ENCODE measurements around the gene DISC1. TPM values are rescaled to one million over a fixed set of nuclear protein-coding genes. Genes with fewer than 3 reads are reported as not detected.
A peak's percentile ranks its signal among the peaks of the same experiment; 100 is the strongest.
"Not testable (repeated sequence)": the region's sequence is repeated elsewhere in the genome, so short reads cannot be mapped to it uniquely, and the experiment has no call there.

DISC1 gene
- polyA plus RNA-seq, 3 donors, result 5.5 to 14.7 (median 5.8) TPM

DNA sequence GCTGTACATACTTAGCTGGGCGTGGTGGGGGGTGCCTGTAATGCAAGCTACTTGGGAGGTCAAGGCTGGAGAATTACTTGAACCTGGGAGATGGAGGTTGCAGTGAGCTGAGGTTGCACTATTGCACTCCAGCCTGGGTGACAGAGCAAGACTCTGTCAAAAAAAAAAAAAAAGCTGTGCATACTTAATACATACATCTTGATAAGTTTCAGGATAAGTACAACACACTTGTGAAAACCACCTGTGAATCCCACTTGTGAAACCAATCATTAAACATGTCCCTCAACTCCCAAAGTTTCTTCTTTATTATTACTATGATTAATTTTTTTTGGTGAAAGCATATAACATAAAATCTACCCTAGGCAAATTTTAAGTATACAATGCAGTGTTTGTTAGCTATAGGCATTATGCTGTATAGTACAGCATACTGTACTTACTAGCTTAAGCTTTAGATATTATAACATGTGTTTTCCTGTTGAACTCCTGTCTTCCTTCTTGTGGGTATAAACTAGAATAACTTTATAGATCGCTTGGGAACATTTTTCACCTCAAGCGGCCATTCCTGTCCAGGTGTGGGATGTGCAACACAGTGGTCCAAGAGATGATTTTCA is 41.4 kb downstream of the DISC1 start:
- TF ChIP-seq, protein P1, sequence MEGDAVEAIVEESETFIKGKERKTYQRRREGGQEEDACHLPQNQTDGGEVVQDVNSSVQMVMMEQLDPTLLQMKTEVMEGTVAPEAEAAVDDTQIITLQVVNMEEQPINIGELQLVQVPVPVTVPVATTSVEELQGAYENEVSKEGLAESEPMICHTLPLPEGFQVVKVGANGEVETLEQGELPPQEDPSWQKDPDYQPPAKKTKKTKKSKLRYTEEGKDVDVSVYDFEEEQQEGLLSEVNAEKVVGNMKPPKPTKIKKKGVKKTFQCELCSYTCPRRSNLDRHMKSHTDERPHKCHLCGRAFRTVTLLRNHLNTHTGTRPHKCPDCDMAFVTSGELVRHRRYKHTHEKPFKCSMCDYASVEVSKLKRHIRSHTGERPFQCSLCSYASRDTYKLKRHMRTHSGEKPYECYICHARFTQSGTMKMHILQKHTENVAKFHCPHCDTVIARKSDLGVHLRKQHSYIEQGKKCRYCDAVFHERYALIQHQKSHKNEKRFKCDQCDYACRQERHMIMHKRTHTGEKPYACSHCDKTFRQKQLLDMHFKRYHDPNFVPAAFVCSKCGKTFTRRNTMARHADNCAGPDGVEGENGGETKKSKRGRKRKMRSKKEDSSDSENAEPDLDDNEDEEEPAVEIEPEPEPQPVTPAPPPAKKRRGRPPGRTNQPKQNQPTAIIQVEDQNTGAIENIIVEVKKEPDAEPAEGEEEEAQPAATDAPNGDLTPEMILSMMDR (IDR thresholded peaks at IDR 0.05), result no peak
- no CpG with 5 or more reads among the region's 3 CpGs for WGBS (ENCODE audit: insufficient coverage)

DNA sequence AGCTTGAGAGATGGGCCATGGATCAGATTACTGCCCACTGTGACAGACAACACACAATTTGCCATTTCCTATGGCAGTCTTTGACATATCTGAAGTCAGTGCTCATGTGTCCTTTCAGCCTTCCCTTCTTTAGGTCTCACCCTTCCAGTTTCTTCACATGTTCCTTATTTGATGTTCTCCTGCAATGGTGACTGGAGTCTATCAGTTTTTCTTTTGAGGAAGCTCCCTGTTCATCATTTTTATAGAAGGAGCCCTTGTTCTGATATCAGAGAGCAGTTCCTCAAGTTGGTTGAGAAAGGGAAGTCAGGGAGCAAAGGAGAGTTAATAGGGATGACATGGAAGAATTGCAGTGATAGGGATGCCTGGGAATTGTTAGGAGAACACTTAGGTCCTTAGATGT is 42.2 kb downstream of the DISC1 start:
- peaks cover 0 to 2% (median 0%) of the 10 kb centered on the region in 3 donors for H3K27me3 Mint-ChIP-seq (ENCODE audit: low read depth in 3 of 3)
- peak overlapping the region in 1 of 7 donors; percentile 1 for H3K27ac Mint-ChIP-seq
- H4K20me1 ChIP-seq (ENCODE audit: insufficient read depth, low read length), result peaks cover 90% of the 10 kb centered on the region

More for the DNA sequence above, 41.4 kb downstream of the DISC1 start:
- no peak for DNase-seq
- Histone ChIP-seq H3K4me1 (ENCODE audit: control insufficient read depth in 1 of 2, insufficient read depth in 2 of 2, low read length in 2 of 2) (peaks cover 47 to 59% of the 10 kb centered on the region in 2 donors), H2AFZ (ENCODE audit: insufficient read depth, low read depth, low read length, poor library complexity, severe bottlenecking) (no peak overlapping the region), H3K9ac (ENCODE audit: insufficient read depth, low read length, poor library complexity, severe bottlenecking) (no peak overlapping the region), H4K20me1 (ENCODE audit: insufficient read depth, low read length) (peaks cover 88% of the 10 kb centered on the region), H3K9me3 (replicated peaks in 1 of 2; ENCODE audit: control insufficient read depth in 1 of 2, insufficient read depth in 1 of 2, low read length in 2 of 2) (no peaks in the 10 kb centered on the region), H3K79me2 (ENCODE audit: insufficient read depth, low read length) (peaks cover 87% of the 10 kb centered on the region), H3K4me3 (replicated peaks in 1 of 3; ENCODE audit: low read depth in 2 of 3, low read length in 3 of 3) (no peak overlapping the region), H3K27ac (ENCODE audit: low read depth in 1 of 2, low read length in 2 of 2) (no peak overlapping the region), H3K36me3 (replicated peaks in 1 of 2; ENCODE audit: control insufficient read depth in 1 of 2, insufficient read depth in 2 of 2, low read length in 2 of 2) (peaks cover 0 to 3% of the 10 kb centered on the region in 2 donors), H3K27me3 (ENCODE audit: control insufficient read depth in 2 of 2, insufficient read depth in 2 of 2, low read length in 2 of 2) (no peaks in the 10 kb centered on the region), H3K4me2 (replicated peaks; ENCODE audit: extremely low read depth, low read length, poor library complexity, severe bottlenecking) (no peak overlapping the region)
- H3K4me1 Mint-ChIP-seq, result peaks cover 54% of the 10 kb centered on the region
- H3K27me3 Mint-ChIP-seq (ENCODE audit: low read depth in 3 of 3), result peaks cover 0 to 2% (median 0%) of the 10 kb centered on the region in 3 donors
- peak overlapping the region in 1 of 7 donors; percentile 15 for H3K27ac Mint-ChIP-seq
- peaks cover 2 to 9% of the 10 kb centered on the region in 2 donors for H3K36me3 Mint-ChIP-seq
- no peak overlapping the region for H3K4me3 Mint-ChIP-seq
- H3K9me3 Mint-ChIP-seq, result peaks cover 0 to 5% (median 3%) of the 10 kb centered on the region in 7 donors
- intact Hi-C loops (cut with micrococcal nuclease), result loop anchor here in 1 of 2 donors (10.0 kb wide), 1 partner anchor 117 kb away; no protein-coding TSS in a partner anchor

GRCh38 chr1:231669864-231670621 is 43.5 kb downstream of the DISC1 start:
- H3K9me3 ChIP-seq (replicated peaks in 1 of 2; ENCODE audit: control insufficient read depth in 1 of 2, insufficient read depth in 1 of 2, low read length in 2 of 2); H3K27me3 Mint-ChIP-seq (ENCODE audit: low read depth in 3 of 3): not testable (repeated sequence)

More for the DNA sequence above, 42.2 kb downstream of the DISC1 start:
- TF ChIP-seq, protein P1 (IDR thresholded peaks at IDR 0.05), result no peak
- intact Hi-C loops (cut with micrococcal nuclease), result loop anchor here in 1 of 2 donors (10.0 kb wide), 1 partner anchor 116 kb away; no protein-coding TSS in a partner anchor
- H3K4me1 ChIP-seq (ENCODE audit: control insufficient read depth in 1 of 2, insufficient read depth in 2 of 2, low read length in 2 of 2), result peaks cover 39 to 51% of the 10 kb centered on the region in 2 donors
- H2AFZ ChIP-seq (ENCODE audit: insufficient read depth, low read depth, low read length, poor library complexity, severe bottlenecking), result no peak overlapping the region
- H3K4me2 ChIP-seq (replicated peaks; ENCODE audit: extremely low read depth, low read length, poor library complexity, severe bottlenecking), result no peak overlapping the region
- peak overlapping the region in 1 of 2 donors; percentile 37 for H3K27ac ChIP-seq (ENCODE audit: low read depth in 1 of 2, low read length in 2 of 2)
- Mint-ChIP-seq H3K4me3 (no peak overlapping the region), H3K9me3 (peaks cover 0 to 5% (median 3%) of the 10 kb centered on the region in 7 donors), H3K36me3 (peaks cover 2 to 9% of the 10 kb centered on the region in 2 donors), H3K4me1 (peaks cover 47% of the 10 kb centered on the region)
- no peak overlapping the region for H3K9ac ChIP-seq (ENCODE audit: insufficient read depth, low read length, poor library complexity, severe bottlenecking)
- no peaks in the 10 kb centered on the region for H3K27me3 ChIP-seq (ENCODE audit: control insufficient read depth in 2 of 2, insufficient read depth in 2 of 2, low read length in 2 of 2)
- H3K4me3 ChIP-seq (replicated peaks in 1 of 3; ENCODE audit: low read depth in 2 of 3, low read length in 3 of 3), result no peak overlapping the region
- peaks cover 87% of the 10 kb centered on the region for H3K79me2 ChIP-seq (ENCODE audit: insufficient read depth, low read length)
- DNase-seq, result peak in 1 of 3 donors; percentile 9
- peaks cover 0 to 4% of the 10 kb centered on the region in 2 donors for H3K36me3 ChIP-seq (replicated peaks in 1 of 2; ENCODE audit: control insufficient read depth in 1 of 2, insufficient read depth in 2 of 2, low read length in 2 of 2)
- no peaks in the 10 kb centered on the region for H3K9me3 ChIP-seq (replicated peaks in 1 of 2; ENCODE audit: control insufficient read depth in 1 of 2, insufficient read depth in 1 of 2, low read length in 2 of 2)

More at GRCh38 chr1:231669864-231670621, 43.5 kb downstream of the DISC1 start:
- Mint-ChIP-seq H3K4me1 (peaks cover 38% of the 10 kb centered on the region), H3K27ac (peak overlapping the region in 1 of 7 donors; percentile 10), H3K36me3 (peaks cover 8 to 15% of the 10 kb centered on the region in 2 donors)
- not testable (repeated sequence) for H3K4me2 ChIP-seq (replicated peaks; ENCODE audit: extremely low read depth, low read length, poor library complexity, severe bottlenecking); H3K4me3 ChIP-seq (replicated peaks in 1 of 3; ENCODE audit: low read depth in 2 of 3, low read length in 3 of 3); H3K27me3 ChIP-seq (ENCODE audit: control insufficient read depth in 2 of 2, insufficient read depth in 2 of 2, low read length in 2 of 2); DNase-seq; H3K9me3 Mint-ChIP-seq; H3K4me3 Mint-ChIP-seq; H2AFZ ChIP-seq (ENCODE audit: insufficient read depth, low read depth, low read length, poor library complexity, severe bottlenecking); H3K27ac ChIP-seq (ENCODE audit: low read depth in 1 of 2, low read length in 2 of 2); H3K9ac ChIP-seq (ENCODE audit: insufficient read depth, low read length, poor library complexity, severe bottlenecking)
- WGBS (ENCODE audit: insufficient coverage), result no CpG with 5 or more reads among the region's 4 CpGs
- intact Hi-C loops (cut with micrococcal nuclease), result loop anchor here in 1 of 2 donors (10.0 kb wide), 1 partner anchor 115 kb away; no protein-coding TSS in a partner anchor
- Histone ChIP-seq H3K79me2 (ENCODE audit: insufficient read depth, low read length) (peaks cover 88% of the 10 kb centered on the region), H3K36me3 (replicated peaks in 1 of 2; ENCODE audit: control insufficient read depth in 1 of 2, insufficient read depth in 2 of 2, low read length in 2 of 2) (peaks cover 0 to 15% of the 10 kb centered on the region in 2 donors), H3K4me1 (ENCODE audit: control insufficient read depth in 1 of 2, insufficient read depth in 2 of 2, low read length in 2 of 2) (peaks cover 28 to 40% of the 10 kb centered on the region in 2 donors), H4K20me1 (ENCODE audit: insufficient read depth, low read length) (peaks cover 92% of the 10 kb centered on the region)

All from CD14-positive monocyte (primary cell).